ENCODE data around the gene CDH13. TPM values are rescaled to one million over a fixed set of nuclear protein-coding genes. Genes with fewer than 3 reads are reported as not detected.

Gene CDH13
- total and polyA plus RNA-seq, 9 of the 15 experiments (the other 6 are each of a cell fraction or from before 2014, with no cell fraction given), result 0.03 TPM; not detected in 8

- Histone ChIP-seq H3K9me1 (ENCODE audit: control insufficient read depth, insufficient read depth, low read length) (no peaks in the 10 kb centered on the region), H3K9me3 (replicated peaks; ENCODE audit: control insufficient read depth, insufficient read depth, low read depth, low read length) (no peaks in the 10 kb centered on the region), H3K4me3 (no peak overlapping the region), H3K4me1 (replicated peaks in 1 of 2; ENCODE audit: control insufficient read depth in 2 of 2, insufficient read depth in 2 of 2, low read length in 2 of 2) (no peaks in the 10 kb centered on the region), H3K9ac (ENCODE audit: insufficient read depth in 1 of 2, low read depth in 2 of 2, low read length in 2 of 2) (no peak overlapping the region), H4K20me1 (replicated peaks; ENCODE audit: control insufficient read depth, insufficient read depth, low read length) (no peaks in the 10 kb centered on the region), H3K27me3 (ENCODE audit: control insufficient read depth in 2 of 2, insufficient read depth in 2 of 2, low read length in 2 of 2) (no peaks in the 10 kb centered on the region; a peak in 1 of 5 replicates), H3K27ac (ENCODE audit: extremely low read depth, low read depth, low read length) (no peak overlapping the region), H3K36me3 (ENCODE audit: control insufficient read depth, insufficient read depth, low read length) (no peaks in the 10 kb centered on the region), H3K79me2 (ENCODE audit: control insufficient read depth, insufficient read depth, low read length) (no peaks in the 10 kb centered on the region), H3K4me2 (ENCODE audit: insufficient read depth, low read length) (no peak overlapping the region), H2AFZ (ENCODE audit: low read depth, low read length) (no peak overlapping the region)
- WGBS (ENCODE audit: insufficient coverage, low coverage, missing lambda C conversion rate), result under 1% methylated on average over 14 of the region's 14 CpGs
- FAIRE-seq (no peak), ATAC-seq (no peak), DNase-seq (ENCODE audit: extremely low read depth in 1 of 4, low spot score in 3 of 4) (no peak)
- BruUV-seq (replicated peaks), result no TSS peak
- TF ChIP-seq ZNF41 (CRISPR knock-in tag; conservative IDR thresholded peaks at IDR 0.05), result no peak
- peak; percentile 50 for TF ChIP-seq RFX1 (IDR thresholded peaks at IDR 0.05)
- in situ Hi-C loops (cut with MboI), result no loop called here
- intact Hi-C loops (cut with micrococcal nuclease), result no loop called here
- CTCF ChIA-PET (ENCODE audit: low intra/inter-chr PET ratio), result no interaction called here
- POLR2A ChIA-PET, result no interaction called here
These were observed 719.3 kb downstream of the CDH13 start for GRCh38 chr16:83345846-83346640.

GRCh38 chr16:83348991-83349390, 722.2 kb downstream of the CDH13 start:
- no peak for ATAC-seq
- Histone ChIP-seq H3K9ac (ENCODE audit: insufficient read depth in 1 of 2, low read depth in 2 of 2, low read length in 2 of 2) (no peak overlapping the region), H3K27me3 (ENCODE audit: control insufficient read depth in 2 of 2, insufficient read depth in 2 of 2, low read length in 2 of 2) (no peaks in the 10 kb centered on the region; a peak in 1 of 5 replicates), H2AFZ (ENCODE audit: low read depth, low read length) (no peak overlapping the region), H3K36me3 (ENCODE audit: control insufficient read depth, insufficient read depth, low read length) (no peaks in the 10 kb centered on the region), H3K4me3 (no peak overlapping the region), H3K79me2 (ENCODE audit: control insufficient read depth, insufficient read depth, low read length) (no peaks in the 10 kb centered on the region), H3K4me2 (ENCODE audit: insufficient read depth, low read length) (no peak overlapping the region), H4K20me1 (replicated peaks; ENCODE audit: control insufficient read depth, insufficient read depth, low read length) (no peaks in the 10 kb centered on the region), H3K4me1 (replicated peaks in 1 of 2; ENCODE audit: control insufficient read depth in 2 of 2, insufficient read depth in 2 of 2, low read length in 2 of 2) (no peaks in the 10 kb centered on the region), H3K9me1 (ENCODE audit: control insufficient read depth, insufficient read depth, low read length) (no peaks in the 10 kb centered on the region), H3K27ac (ENCODE audit: extremely low read depth, low read depth, low read length) (no peak overlapping the region), H3K9me3 (replicated peaks; ENCODE audit: control insufficient read depth, insufficient read depth, low read depth, low read length) (no peaks in the 10 kb centered on the region)
- BruUV-seq (replicated peaks), result no TSS peak
- CTCF ChIA-PET (ENCODE audit: low intra/inter-chr PET ratio), result no interaction called here
- 0% methylated on average over 5 of the region's 5 CpGs for WGBS (ENCODE audit: insufficient coverage, low coverage, missing lambda C conversion rate)
- FAIRE-seq, result no peak
- POLR2A ChIA-PET, result no interaction called here
- intact Hi-C loops (cut with micrococcal nuclease), result no loop called here
- DNase-seq (ENCODE audit: extremely low read depth in 1 of 4, low spot score in 3 of 4), result no peak
- in situ Hi-C loops (cut with MboI), result no loop called here
- TF ChIP-seq SMAD1 (IDR thresholded peaks at IDR 0.05; ENCODE audit: low read depth, low read length, partially characterized antibody) (no peak), ZNF512 (tag; IDR thresholded peaks at IDR 0.05) (no peak), CBX8 (IDR thresholded peaks at IDR 0.05; ENCODE audit: borderline replicate concordance, extremely low read depth, low read depth, low read length, poor library complexity, severe bottlenecking) (no peak), MYBL2 (IDR thresholded peaks at IDR 0.05; ENCODE audit: low read depth) (no peak), MYBL2 (CRISPR knock-in tag; IDR thresholded peaks at IDR 0.05; ENCODE audit: borderline replicate concordance) (no peak), ZNF445 (CRISPR knock-in tag; IDR thresholded peaks at IDR 0.05; ENCODE audit: low read depth) (no peak), CTCF (IDR thresholded peaks at IDR 0.05 in 2 of 3, conservative IDR thresholded peaks at IDR 0.05 in 1 of 3; ENCODE audit: insufficient read depth in 2 of 3, low read depth in 1 of 3, low read length in 3 of 3) (no peak), THRB (CRISPR knock-in tag; conservative IDR thresholded peaks at IDR 0.05) (no peak)

Measured in K562 (cell line).